Ishikawa (cell line): ENCODE results near the gene SLC24A4.
A peak's percentile ranks its signal among the peaks of the same experiment; 100 is the strongest.

Source experiments
- CEBPB ChIP-seq: IDR thresholded peaks from 2 replicates; pipeline ENCODE4 v1.6.1; 2012
- CREB1 ChIP-seq: IDR thresholded peaks from 2 replicates; pipeline ENCODE4 v1.6.1; 2012; ENCODE audit warnings: low read depth
- EGR1 ChIP-seq: IDR thresholded peaks from 2 replicates; pipeline ENCODE4 v1.6.1; 2012
- EP300 ChIP-seq: IDR thresholded peaks from 2 replicates; pipeline ENCODE4 v1.6.1; 2012; ENCODE audit warnings: borderline replicate concordance
- FOXM1 ChIP-seq: IDR thresholded peaks from 2 replicates; pipeline ENCODE4 v1.6.1; 2012; ENCODE audit warnings: low read depth, borderline replicate concordance
- MAX ChIP-seq: IDR thresholded peaks from 2 replicates; pipeline ENCODE4 v1.6.1; 2012
- NFIC ChIP-seq: IDR thresholded peaks from 2 replicates; pipeline ENCODE4 v1.6.1; 2012
- RAD21 ChIP-seq: IDR thresholded peaks from 2 replicates; pipeline ENCODE4 v1.6.1; 2012; ENCODE audit warnings: low read depth
- REST ChIP-seq: IDR thresholded peaks from 2 replicates; pipeline ENCODE4 v1.6.1; 2012; ENCODE audit warnings: low read depth, mild to moderate bottlenecking
- TAF1 ChIP-seq: IDR thresholded peaks from 2 replicates; pipeline ENCODE4 v1.6.1; 2012; ENCODE audit warnings: low read depth, mild to moderate bottlenecking
- TCF12 ChIP-seq: IDR thresholded peaks from 2 replicates; pipeline ENCODE4 v1.6.1; 2012; ENCODE audit warnings: low read depth
- TEAD4 ChIP-seq: IDR thresholded peaks from 2 replicates; pipeline ENCODE4 v1.6.1; 2012
- YY1 ChIP-seq: IDR thresholded peaks from 2 replicates; pipeline ENCODE4 v1.6.1; 2012; ENCODE audit warnings: low read depth
- ZBTB7A ChIP-seq: IDR thresholded peaks from 2 replicates; pipeline ENCODE4 v1.6.1; 2012; ENCODE audit warnings: low read depth
- TF ChIP-seq, protein P1 (sequence below): IDR thresholded peaks from 2 replicates; pipeline ENCODE4 v1.6.1; 2012

SLC24A4 gene

GRCh38 chr14:92369097-92369496 lies 46.1 kb downstream of the SLC24A4 start:
- TF ChIP-seq NFIC (no peak), CREB1 (no peak), TEAD4 (no peak), TAF1 (no peak)
- TF ChIP-seq, protein P1, sequence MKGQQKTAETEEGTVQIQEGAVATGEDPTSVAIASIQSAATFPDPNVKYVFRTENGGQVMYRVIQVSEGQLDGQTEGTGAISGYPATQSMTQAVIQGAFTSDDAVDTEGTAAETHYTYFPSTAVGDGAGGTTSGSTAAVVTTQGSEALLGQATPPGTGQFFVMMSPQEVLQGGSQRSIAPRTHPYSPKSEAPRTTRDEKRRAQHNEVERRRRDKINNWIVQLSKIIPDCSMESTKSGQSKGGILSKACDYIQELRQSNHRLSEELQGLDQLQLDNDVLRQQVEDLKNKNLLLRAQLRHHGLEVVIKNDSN, result no peak

DNA sequence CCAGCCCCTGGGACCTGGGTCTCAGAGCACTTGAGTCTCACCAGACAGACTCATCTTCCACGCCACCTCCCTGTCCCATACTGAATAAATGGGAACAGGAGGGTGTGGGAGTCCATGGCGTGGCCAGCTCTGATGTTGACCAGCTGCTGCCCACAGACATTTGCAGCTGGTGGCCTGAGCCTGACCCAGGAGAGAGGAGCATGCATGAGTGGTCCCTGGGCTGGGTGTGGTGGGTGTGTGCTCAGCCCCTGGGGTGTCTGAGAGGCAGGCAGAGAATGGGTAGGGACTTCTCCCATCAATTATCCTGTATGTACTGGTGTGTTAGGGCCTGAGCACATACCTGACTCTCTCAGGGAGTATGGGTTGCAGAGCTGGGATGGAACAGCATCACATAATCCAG lies 49.3 kb downstream of the SLC24A4 start:
- TF ChIP-seq RAD21 (no peak), TCF12 (no peak), TAF1 (no peak), TEAD4 (no peak), CEBPB (no peak), EP300 (no peak)
- TF ChIP-seq, protein P1, result no peak

- TF ChIP-seq TEAD4 (no peak), YY1 (no peak), CREB1 (no peak), EGR1 (no peak), MAX (no peak), EP300 (no peak), TCF12 (no peak), FOXM1 (no peak), ZBTB7A (no peak), REST (no peak), NFIC (no peak), RAD21 (no peak), TAF1 (no peak)
- TF ChIP-seq, protein P1, result no peak
These were observed 50.4 kb downstream of the SLC24A4 start for GRCh38 chr14:92373336-92373735.

DNA sequence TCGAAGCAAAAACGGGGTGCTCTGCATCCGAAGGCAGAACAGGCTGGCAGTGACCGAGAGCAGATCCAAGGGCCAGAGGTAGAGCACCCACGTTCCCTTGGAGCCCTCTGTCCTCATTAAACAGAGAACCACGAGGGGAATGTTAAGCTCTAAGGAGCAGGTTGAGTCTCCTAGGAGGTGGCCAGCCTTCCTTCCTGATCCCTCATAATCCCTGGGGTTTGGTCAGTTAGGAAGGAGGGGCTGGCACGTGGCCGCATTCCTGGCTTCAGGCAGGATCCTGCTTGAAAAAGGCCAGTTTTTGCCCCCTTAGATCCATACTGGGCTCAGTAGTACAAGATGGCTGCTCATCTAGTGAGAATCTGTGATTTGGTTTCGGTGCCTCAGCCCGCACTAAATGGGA lies 57.2 kb downstream of the SLC24A4 start:
- TF ChIP-seq CREB1 (no peak), TCF12 (no peak), RAD21 (no peak), TAF1 (no peak), ZBTB7A (no peak), YY1 (no peak), FOXM1 (no peak)

DNA sequence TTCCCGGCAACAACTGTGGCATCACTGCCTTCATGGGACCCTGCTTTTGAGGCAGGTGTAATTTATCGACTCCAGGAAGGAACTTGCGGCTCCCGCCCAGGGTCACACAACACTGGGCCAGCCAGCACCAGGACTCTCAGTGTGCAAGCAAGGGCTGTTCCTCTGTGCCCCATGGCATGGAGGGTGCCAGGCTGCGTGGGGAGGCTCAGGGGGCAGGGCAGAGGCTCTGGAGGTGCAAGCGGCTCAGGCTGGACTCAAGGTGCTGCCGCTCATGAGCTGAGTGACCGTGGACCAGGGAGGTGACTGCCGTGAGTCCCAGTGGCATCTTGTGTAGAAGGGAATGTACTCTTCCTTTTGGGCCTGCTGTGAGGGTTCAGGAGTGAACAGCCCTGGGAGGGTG lies 57.6 kb downstream of the SLC24A4 start:
- TF ChIP-seq YY1 (no peak), CREB1 (no peak), MAX (no peak), TCF12 (no peak), ZBTB7A (no peak), REST (no peak), CEBPB (no peak), FOXM1 (no peak), TAF1 (no peak), RAD21 (no peak), TEAD4 (no peak), EGR1 (no peak), EP300 (no peak), NFIC (no peak)
- TF ChIP-seq, protein P1, result no peak

GRCh38 chr14:92382677-92383076 lies 59.7 kb downstream of the SLC24A4 start:
- TF ChIP-seq CREB1 (no peak), TEAD4 (peak; percentile 48; the same call in 1 of the 2 replicates), YY1 (no peak), RAD21 (peak; percentile 45)
